ENCODE measurements around the gene DDX52. TPM values are rescaled to one million over a fixed set of nuclear protein-coding genes. Genes with fewer than 3 reads are reported as not detected.
A peak's percentile ranks its signal among the peaks of the same experiment; 100 is the strongest.

DDX52 gene
- total and polyA plus RNA-seq, 9 donors, result 14.4 to 21.2 (median 17.6) TPM

DNA sequence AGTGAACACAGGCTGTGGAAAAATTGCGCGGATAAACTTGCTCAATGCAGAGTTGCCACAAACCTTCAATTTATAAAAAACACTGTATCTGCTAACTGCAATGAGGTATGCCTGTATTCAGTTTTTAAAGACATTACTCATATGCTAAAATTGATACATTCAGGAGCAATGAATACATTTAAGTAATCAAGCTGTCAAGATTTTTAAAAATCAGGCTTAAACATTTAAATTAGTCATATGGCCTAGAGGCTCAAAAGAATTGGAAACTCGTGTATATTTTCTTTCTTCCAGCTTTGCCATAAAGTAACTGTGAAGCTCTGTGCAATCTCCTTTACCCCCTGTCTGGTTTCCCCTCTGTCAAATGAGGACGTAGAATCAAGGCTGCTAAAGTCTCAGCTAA, 38.2 kb downstream of the DDX52 start:
- H3K36me3 ChIP-seq (ENCODE audit: control insufficient read depth, insufficient read depth, low read length), result peaks cover 5% of the 10 kb centered on the region
- peaks cover 2% of the 10 kb centered on the region for H3K9me3 ChIP-seq (replicated peaks; ENCODE audit: control insufficient read depth, low read depth, low read length)
- no peak overlapping the region for H3K4me3 ChIP-seq (ENCODE audit: low read length)
- peaks cover 6% of the 10 kb centered on the region for H3K4me1 ChIP-seq (ENCODE audit: control insufficient read depth, insufficient read depth, low read length)
- H3K27ac ChIP-seq (ENCODE audit: low read length), result no peak overlapping the region
- no peaks in the 10 kb centered on the region for H3K27me3 ChIP-seq (ENCODE audit: control insufficient read depth, insufficient read depth, low read length)
- no CpG with 5 or more reads among the region's 4 CpGs for WGBS (ENCODE audit: insufficient coverage)
- DNase-seq, result no peak

DNA sequence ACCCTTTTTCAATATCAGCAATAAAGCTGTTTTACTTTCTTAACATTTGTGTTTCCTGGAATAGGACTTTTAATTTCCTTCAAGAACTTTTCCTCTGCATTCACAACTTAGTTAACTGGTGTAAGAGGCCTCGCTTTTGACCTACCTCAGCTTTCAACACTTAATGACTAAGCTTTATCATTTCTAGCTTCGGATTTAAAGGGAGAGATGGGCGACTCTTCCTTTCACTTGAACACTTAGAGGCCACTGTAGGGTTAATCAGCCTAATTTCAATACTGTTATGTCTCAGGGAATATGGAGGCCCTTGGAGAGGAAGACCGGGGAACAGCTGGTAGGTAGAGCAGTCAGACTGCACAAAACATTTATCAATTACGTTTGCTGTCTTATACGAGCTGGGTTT, 38.7 kb downstream of the DDX52 start:
- H3K9me3 ChIP-seq (replicated peaks; ENCODE audit: control insufficient read depth, low read depth, low read length), result peaks cover 2% of the 10 kb centered on the region
- peaks cover 3% of the 10 kb centered on the region for H3K4me1 ChIP-seq (ENCODE audit: control insufficient read depth, insufficient read depth, low read length)
- H3K27ac ChIP-seq (ENCODE audit: low read length), result no peak overlapping the region
- WGBS (ENCODE audit: insufficient coverage), result no CpG with 5 or more reads among the region's 6 CpGs
- no peak overlapping the region for H3K4me3 ChIP-seq (ENCODE audit: low read length)
- no peaks in the 10 kb centered on the region for H3K27me3 ChIP-seq (ENCODE audit: control insufficient read depth, insufficient read depth, low read length)
- no peak for DNase-seq
- H3K36me3 ChIP-seq (ENCODE audit: control insufficient read depth, insufficient read depth, low read length), result peaks cover 5% of the 10 kb centered on the region

DNA sequence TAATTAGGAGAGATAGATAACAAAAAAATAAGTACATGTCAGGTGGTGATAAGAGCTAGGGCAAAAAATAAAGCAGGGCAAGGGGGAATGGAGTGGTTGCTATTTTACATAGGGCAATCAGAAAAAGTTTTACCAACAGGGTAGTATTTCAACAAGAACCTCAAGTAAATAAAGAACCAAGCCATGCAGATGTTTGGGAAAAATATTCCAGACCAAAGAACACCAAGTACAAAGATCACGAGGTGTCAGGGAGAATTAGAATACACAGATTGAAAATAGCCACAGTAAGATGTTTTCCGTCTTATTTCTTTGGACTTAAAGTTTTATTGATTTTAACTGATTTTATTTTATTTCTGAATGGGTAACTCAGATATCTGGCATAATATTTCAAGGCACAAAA, 45.1 kb downstream of the DDX52 start:
- no peaks in the 10 kb centered on the region for H3K9me3 ChIP-seq (replicated peaks; ENCODE audit: control insufficient read depth, low read depth, low read length)
- no peak overlapping the region for H3K27ac ChIP-seq (ENCODE audit: low read length)
- peaks cover 27% of the 10 kb centered on the region for H3K36me3 ChIP-seq (ENCODE audit: control insufficient read depth, insufficient read depth, low read length)
- H3K4me3 ChIP-seq (ENCODE audit: low read length), result no peak overlapping the region
- no peaks in the 10 kb centered on the region for H3K4me1 ChIP-seq (ENCODE audit: control insufficient read depth, insufficient read depth, low read length)
- H3K27me3 ChIP-seq (ENCODE audit: control insufficient read depth, insufficient read depth, low read length), result no peaks in the 10 kb centered on the region
- WGBS (ENCODE audit: insufficient coverage), result no CpG with 5 or more reads among the region's 2 CpGs
- no peak for DNase-seq

DNA sequence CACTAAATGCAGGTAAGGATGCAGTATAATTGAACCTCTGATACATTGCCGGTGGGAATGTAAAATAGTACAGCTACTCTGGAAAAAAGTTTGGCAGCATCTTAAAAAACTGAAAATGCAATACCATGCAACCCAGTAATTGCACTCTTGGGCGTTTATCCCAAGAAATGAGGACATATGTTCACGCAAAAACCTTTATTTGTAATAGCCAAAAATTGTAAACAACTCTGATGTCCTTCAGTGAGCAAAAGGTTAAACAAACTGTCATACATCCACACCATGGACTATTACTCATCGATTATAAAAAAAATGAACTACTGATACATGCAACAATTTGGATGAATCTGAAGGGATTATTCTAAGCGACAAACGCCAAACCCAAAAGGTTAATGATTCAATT, 51.0 kb downstream of the DDX52 start:
- peaks cover 26% of the 10 kb centered on the region for H3K36me3 ChIP-seq (ENCODE audit: control insufficient read depth, insufficient read depth, low read length)
- WGBS (ENCODE audit: insufficient coverage), result no CpG with 5 or more reads among the region's 6 CpGs
- no peaks in the 10 kb centered on the region for H3K4me1 ChIP-seq (ENCODE audit: control insufficient read depth, insufficient read depth, low read length)
- DNase-seq, result no peak
- no peak overlapping the region for H3K27ac ChIP-seq (ENCODE audit: low read length)
- H3K9me3 ChIP-seq (replicated peaks; ENCODE audit: control insufficient read depth, low read depth, low read length), result no peaks in the 10 kb centered on the region
- no peaks in the 10 kb centered on the region for H3K27me3 ChIP-seq (ENCODE audit: control insufficient read depth, insufficient read depth, low read length)
- no peak overlapping the region for H3K4me3 ChIP-seq (ENCODE audit: low read length)

DNA sequence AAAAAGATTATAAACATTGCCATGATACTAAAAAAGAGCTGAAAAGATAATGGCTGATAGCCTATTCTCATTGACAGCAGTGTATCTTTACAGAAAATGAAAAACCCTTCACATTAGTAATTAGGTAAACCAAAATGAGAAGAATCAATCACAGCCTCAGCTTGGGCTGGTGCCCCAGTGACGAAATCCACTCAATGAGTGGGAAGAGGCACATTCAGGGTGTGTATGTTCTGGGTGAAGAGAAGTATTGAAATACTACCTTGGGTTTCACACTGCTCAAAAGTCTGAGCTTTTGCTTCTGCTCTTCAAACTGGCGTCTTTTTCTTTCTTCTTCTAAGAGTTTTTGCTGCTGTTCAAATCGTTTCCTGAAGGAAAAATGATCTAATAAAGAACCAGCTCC, 58.2 kb downstream of the DDX52 start:
- Histone ChIP-seq H3K36me3 (ENCODE audit: control insufficient read depth, insufficient read depth, low read length) (peaks cover 21% of the 10 kb centered on the region), H3K27ac (ENCODE audit: low read length) (no peak overlapping the region), H3K4me3 (ENCODE audit: low read length) (no peak overlapping the region), H3K4me1 (ENCODE audit: control insufficient read depth, insufficient read depth, low read length) (no peaks in the 10 kb centered on the region), H3K9me3 (replicated peaks; ENCODE audit: control insufficient read depth, low read depth, low read length) (no peaks in the 10 kb centered on the region), H3K27me3 (ENCODE audit: control insufficient read depth, insufficient read depth, low read length) (no peaks in the 10 kb centered on the region)
- DNase-seq, result no peak
- no CpG with 5 or more reads among the region's 3 CpGs for WGBS (ENCODE audit: insufficient coverage)

DNA sequence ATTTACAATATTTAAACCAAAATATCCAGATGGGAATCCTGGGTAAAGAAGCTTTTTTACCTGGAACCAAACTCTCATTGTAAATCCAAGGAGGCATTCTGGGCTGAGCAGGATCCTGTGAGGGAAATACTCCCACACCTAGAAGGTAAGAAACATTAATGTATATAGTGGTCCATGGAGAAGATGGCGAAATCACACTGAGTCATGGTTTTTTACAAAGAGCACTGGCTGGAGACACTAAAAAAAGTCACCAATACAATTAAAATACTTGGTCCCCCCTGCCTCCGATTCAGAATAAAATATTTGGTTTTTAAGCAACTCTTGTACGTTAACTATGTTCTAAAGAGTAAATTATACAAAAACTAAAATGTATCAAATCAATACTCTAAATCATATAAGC, 67.0 kb downstream of the DDX52 start:
- DNase-seq, result no peak
- Histone ChIP-seq H3K27ac (ENCODE audit: low read length) (no peak overlapping the region), H3K36me3 (ENCODE audit: control insufficient read depth, insufficient read depth, low read length) (peaks cover 32% of the 10 kb centered on the region), H3K9me3 (replicated peaks; ENCODE audit: control insufficient read depth, low read depth, low read length) (peaks cover 9% of the 10 kb centered on the region), H3K4me3 (ENCODE audit: low read length) (no peak overlapping the region), H3K27me3 (ENCODE audit: control insufficient read depth, insufficient read depth, low read length) (no peaks in the 10 kb centered on the region), H3K4me1 (ENCODE audit: control insufficient read depth, insufficient read depth, low read length) (no peaks in the 10 kb centered on the region)
- WGBS (ENCODE audit: insufficient coverage), result no CpG with 5 or more reads among the region's 3 CpGs

DNA sequence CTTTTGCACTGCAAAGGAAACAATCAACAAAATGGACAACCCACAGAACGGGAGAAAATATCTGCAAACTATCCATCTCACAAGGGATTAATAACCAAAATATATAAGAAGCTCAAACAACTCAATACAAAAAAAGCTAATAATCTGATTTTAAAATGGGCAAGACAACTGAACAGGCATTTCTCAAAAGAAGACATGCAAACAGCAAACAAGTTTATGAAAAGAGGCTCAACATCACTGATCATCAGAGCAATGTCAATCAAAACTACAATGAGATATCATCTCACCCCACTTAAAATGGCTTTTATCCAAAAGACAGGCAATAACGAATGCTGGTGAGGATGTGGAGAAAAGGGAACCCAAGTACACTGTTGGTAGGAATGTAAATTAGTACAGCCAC, 68.8 kb downstream of the DDX52 start:
- Histone ChIP-seq H3K4me1 (ENCODE audit: control insufficient read depth, insufficient read depth, low read length) (no peaks in the 10 kb centered on the region), H3K9me3 (replicated peaks; ENCODE audit: control insufficient read depth, low read depth, low read length) (peaks cover 9% of the 10 kb centered on the region), H3K27me3 (ENCODE audit: control insufficient read depth, insufficient read depth, low read length) (no peaks in the 10 kb centered on the region), H3K4me3 (ENCODE audit: low read length) (no peak overlapping the region), H3K36me3 (ENCODE audit: control insufficient read depth, insufficient read depth, low read length) (peaks cover 39% of the 10 kb centered on the region), H3K27ac (ENCODE audit: low read length) (no peak overlapping the region)
- DNase-seq, result no peak
- WGBS (ENCODE audit: insufficient coverage), result no CpG with 5 or more reads among the region's 2 CpGs

DNA sequence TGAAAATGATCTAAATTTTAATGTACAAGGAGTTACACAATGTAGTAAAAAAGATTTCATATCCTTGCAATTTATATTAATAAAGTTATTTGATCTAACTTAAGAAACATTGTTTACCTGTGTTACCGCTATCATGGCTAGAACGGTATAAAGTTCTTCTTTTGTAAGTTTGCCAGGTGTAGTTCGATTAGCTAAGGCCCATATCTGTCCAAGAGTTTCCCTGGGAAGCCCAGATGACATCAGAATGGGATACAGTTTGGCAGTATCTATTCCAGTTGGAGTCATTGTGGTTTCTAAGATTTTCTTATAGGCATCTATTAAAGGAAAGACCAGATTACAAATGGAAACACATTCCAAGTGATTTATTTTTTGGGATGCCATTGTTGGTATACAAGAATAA, 71.6 kb downstream of the DDX52 start:
- no peak overlapping the region for H3K4me3 ChIP-seq (ENCODE audit: low read length)
- no peak for DNase-seq
- no CpG with 5 or more reads among the region's 3 CpGs for WGBS (ENCODE audit: insufficient coverage)
- H3K4me1 ChIP-seq (ENCODE audit: control insufficient read depth, insufficient read depth, low read length), result no peaks in the 10 kb centered on the region
- H3K27ac ChIP-seq (ENCODE audit: low read length), result no peak overlapping the region
- no peaks in the 10 kb centered on the region for H3K27me3 ChIP-seq (ENCODE audit: control insufficient read depth, insufficient read depth, low read length)
- peaks cover 50% of the 10 kb centered on the region for H3K36me3 ChIP-seq (ENCODE audit: control insufficient read depth, insufficient read depth, low read length)
- peaks cover 9% of the 10 kb centered on the region for H3K9me3 ChIP-seq (replicated peaks; ENCODE audit: control insufficient read depth, low read depth, low read length)

DNA sequence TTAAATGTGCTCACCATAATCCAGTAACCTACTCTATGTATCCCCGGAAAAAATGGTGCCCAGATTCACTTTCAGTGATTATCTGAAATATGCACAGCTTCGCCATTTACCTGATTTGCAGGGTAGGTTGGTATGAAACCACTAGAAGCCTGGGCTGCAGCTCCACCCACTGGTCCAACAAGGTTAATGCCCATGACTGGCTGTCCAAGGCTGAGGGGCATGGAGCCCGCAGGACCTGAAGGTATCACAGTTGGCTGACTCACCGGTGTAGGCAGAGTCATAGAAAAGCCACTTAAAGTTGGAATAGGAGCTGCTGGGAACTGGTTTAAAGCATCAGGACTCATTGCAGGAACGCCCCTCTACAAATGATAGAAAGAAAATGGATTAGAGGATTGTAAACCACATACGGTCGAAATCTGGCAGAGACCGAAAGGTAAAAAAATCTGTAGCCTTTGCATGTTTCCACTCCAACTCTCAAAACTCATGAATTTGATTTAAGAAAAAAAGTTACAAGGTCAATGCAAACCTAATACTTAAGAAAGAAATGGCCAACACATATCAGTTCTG, 72.6 kb downstream of the DDX52 start:
- 94% methylated on average over 4 of the region's 8 CpGs for WGBS (ENCODE audit: insufficient coverage)
- no peak overlapping the region for H3K27ac ChIP-seq (ENCODE audit: low read length)
- H3K36me3 ChIP-seq (ENCODE audit: control insufficient read depth, insufficient read depth, low read length), result peaks cover 47% of the 10 kb centered on the region
- H3K9me3 ChIP-seq (replicated peaks; ENCODE audit: control insufficient read depth, low read depth, low read length), result peaks cover 9% of the 10 kb centered on the region
- no peaks in the 10 kb centered on the region for H3K27me3 ChIP-seq (ENCODE audit: control insufficient read depth, insufficient read depth, low read length)
- H3K4me1 ChIP-seq (ENCODE audit: control insufficient read depth, insufficient read depth, low read length), result no peaks in the 10 kb centered on the region
- no peak overlapping the region for H3K4me3 ChIP-seq (ENCODE audit: low read length)
- DNase-seq, result peak; percentile 20

DNA sequence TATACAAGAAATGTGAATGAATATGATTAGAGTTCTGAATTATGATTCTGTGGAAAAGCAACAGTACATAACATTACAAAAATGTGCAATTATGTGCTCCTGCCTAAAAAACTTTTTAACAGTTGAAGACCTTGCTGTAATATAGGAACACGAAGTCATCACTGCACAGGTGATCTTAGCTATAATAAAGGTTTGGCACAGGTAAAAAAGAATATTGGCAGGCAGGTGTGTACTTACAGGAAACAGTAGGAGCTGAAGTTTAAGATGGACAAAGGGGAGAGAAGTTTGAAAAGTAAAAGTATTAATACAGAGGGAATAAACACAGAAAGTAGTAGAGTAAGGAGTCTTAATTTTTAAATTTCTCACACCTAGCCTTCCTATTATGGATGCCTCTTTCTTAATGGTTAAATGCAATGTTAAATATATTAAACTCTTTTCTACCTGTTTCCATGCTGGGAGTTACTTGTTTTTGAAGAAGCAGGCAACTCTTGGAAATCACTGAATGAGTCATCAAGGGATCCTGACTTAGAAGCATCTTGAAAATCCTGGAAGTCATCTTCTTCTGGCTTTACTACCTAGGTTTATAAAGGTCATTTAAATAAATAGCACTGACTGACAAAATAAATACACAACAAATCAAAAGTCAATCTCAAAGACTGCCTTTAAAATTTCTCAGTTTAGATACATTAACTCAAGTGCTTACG, 74.7 kb downstream of the DDX52 start:
- H3K9me3 ChIP-seq (replicated peaks; ENCODE audit: control insufficient read depth, low read depth, low read length), result no peaks in the 10 kb centered on the region
- no peak overlapping the region for H3K27ac ChIP-seq (ENCODE audit: low read length)
- H3K4me3 ChIP-seq (ENCODE audit: low read length), result no peak overlapping the region
- H3K36me3 ChIP-seq (ENCODE audit: control insufficient read depth, insufficient read depth, low read length), result peaks cover 39% of the 10 kb centered on the region
- H3K4me1 ChIP-seq (ENCODE audit: control insufficient read depth, insufficient read depth, low read length), result no peaks in the 10 kb centered on the region
- no peaks in the 10 kb centered on the region for H3K27me3 ChIP-seq (ENCODE audit: control insufficient read depth, insufficient read depth, low read length)
- no peak for DNase-seq
- WGBS (ENCODE audit: insufficient coverage), result 100% methylated on average over 1 of the region's 2 CpGs

Measured in muscle of leg (tissue), 11 donors.